A549 treated with DMSO at 1 μM for 4 hours (cell line): ENCODE data around the gene CDH15. TPM values are rescaled to one million over a fixed set of nuclear protein-coding genes. Genes with fewer than 3 reads are reported as not detected.

ENCODE experiments used
- total RNA-seq: library from RNA; stranded (reverse); fragments of 200-300 nt; extraction: Qiagen RNA extraction; gene quantifications from 5 replicates; pipeline ENCODE4 v1.2.3, GENCODE V29; 2022; ENCODE audit warnings: low read depth

Gene CDH15
- 0.05 to 0.19 TPM (median 0.14 TPM) in 5 replicates for total RNA-seq

GRCh38 chr16:89171216-89172170 is at the start of gene CDH15:
Gene CDH15, plus strand, starts transcription at chr16:89171748. Its CDS starts 84 bp downstream, at chr16:89171832.

DNA sequence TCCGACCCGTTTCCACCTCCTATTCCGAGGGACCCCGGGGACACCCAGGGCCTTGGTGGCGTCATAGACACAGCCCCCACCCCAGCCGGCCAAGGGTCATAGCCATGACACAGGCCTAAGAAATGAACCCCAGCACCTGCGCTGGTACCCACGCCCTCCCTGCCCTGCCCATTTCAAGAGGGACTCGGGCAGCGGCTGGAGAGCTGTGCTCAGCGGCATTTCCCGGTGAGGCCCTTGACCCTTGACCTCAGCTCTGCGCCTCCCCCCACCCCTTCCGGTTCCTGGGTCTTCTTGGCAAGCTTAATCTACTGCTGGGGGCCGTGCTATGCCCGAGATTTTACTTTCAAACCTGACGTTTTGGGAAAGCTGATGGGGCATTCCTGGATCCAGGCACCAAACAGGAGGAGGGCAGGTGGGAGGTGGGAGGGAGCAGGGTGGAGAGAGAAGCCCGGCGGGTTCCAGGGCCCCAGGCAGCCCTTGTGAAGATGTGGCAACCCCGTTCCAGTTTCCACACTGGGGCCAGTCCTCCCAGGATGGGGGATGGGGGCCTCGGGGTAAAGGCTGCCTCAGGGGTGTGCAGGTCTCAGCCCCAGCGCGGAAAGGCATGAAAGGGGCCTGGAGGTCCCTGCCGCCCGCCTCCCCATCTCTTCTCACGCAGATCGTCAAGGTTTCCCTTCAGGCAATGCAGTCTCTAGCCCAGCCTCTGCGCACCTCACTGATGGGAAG is 28.7 kb downstream of the CDH15 start, which contains the start of gene SLC22A31:
SLC22A31 (minus strand) TSS at position 414 of the 726 bp plus-strand sequence; CDS start at position 378, 36 bp downstream.

DNA sequence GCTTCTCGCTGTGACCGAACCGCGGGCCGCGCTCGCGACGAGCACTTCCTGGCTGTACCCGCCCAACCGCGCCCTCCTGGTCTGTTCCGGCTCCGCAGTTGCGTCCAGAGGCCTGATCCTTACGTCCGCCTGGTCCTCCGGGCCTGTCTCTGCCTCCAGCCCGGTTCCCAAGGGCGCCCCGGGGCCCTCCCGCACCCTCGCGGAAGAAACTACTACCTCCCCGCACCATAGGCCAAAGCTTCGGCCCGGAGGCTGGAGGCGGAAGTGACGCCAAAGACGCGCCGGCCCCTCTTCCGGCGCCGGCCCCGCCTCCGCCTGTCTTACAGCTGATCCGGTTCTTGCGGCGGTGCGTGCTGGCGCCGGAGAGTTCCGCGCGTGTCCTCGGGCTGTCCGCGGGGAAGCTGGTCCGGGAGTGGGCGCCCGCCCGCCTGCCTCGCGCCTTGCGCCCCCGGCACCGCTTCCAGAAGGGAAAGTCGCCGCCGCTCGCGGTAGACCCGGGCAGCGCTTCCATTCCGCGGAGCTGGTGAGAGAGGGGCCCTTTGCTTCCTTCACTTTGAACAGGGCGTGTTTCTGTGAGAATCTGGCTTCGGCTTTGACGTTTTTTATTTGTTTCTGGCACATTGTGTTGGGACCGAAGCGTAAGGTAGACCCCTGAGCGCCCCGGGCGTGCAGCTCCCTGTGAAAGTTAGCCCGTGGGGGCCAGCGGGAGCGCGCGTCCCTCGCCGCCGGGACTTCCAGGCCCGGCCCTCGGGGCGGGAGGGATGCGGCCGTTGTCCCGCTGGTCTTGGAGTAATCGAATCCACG is 46.0 kb downstream of the CDH15 start, which contains the start of gene ZNF778:
ZNF778 (plus strand) TSS at position 316 of the 804 bp plus-strand sequence. CDS start 3,425 bp downstream, outside the sequence.

Other genes starting within 250 kb of the CDH15 start
- gene CBFA2T3, start 194.5 kb upstream of the CDH15 start, total RNA-seq, result 0.18 to 0.57 TPM (median 0.46 TPM) in 5 replicates
- gene ACSF3, start 77.9 kb upstream of the CDH15 start, total RNA-seq, result 14.7 to 19.8 TPM (median 18.2 TPM) in 5 replicates
- 0.83 to 2.1 TPM (median 1.5 TPM) in 5 replicates for gene SLC22A31, start 28.8 kb downstream of the CDH15 start, total RNA-seq
- 9.3 to 13.1 TPM (median 9.9 TPM) in 5 replicates for gene ZNF778, start 46.0 kb downstream of the CDH15 start, total RNA-seq